Erythroblast (primary cell): ENCODE data around the gene ZSWIM3.

Source experiments
- GATA1 ChIP-seq: IDR thresholded peaks from 2 replicates; pipeline ENCODE4 v1.6.1; 2011; ENCODE audit warnings: low read depth, mild to moderate bottlenecking, control low read depth, low read length, moderate library complexity
- POLR2A ChIP-seq: IDR thresholded peaks from 2 replicates; pipeline ENCODE4 v1.6.1; 2011; ENCODE audit warnings: mild to moderate bottlenecking, low read length

DNA sequence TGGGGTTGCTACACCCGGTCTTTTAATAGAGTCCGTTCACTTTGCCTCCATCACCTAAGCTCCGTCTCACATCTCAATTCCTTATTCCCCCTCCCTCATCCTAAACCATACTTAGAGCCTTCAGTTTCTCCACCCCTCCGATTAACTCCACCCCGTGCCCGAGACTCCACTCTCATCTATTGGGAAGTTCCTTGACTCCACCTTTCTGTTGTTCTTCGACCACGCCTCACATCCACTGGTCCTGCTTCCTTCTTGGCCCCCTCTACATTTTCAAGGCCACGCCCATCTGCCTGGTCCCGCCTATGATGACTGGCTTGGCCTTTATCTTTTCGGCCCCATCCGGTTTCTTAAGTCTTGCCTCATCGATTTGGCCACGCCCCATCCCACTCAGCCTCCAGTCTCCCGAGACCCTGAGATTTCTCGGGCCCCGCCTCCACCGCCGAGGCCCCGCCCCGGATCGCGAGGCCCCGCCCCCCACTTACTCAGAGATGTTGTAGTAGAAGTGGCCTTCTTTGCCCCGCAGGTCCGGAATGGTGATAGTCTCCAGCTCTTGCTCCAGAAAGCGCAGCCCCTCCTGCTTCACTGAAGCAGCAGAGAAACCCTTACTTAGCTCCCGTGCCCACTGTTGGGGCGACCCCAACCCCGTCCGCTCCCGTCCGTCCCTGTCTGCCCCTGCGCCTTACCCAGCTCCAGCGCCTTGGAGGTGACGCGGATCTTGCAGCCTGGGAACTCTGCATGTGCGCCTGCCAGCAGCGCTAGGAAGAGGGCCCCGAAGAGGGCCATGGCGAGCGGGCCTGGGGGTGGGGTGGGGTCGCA is 53.5 kb downstream of the ZSWIM3 start:
- TF ChIP-seq POLR2A (peak; percentile 64), GATA1 (no peak)
